ENCODE data around the gene ASTN2. TPM values are rescaled to one million over a fixed set of nuclear protein-coding genes. Genes with fewer than 3 reads are reported as not detected.
A peak's percentile ranks its signal among the peaks of the same experiment; 100 is the strongest.

ASTN2 gene
- total RNA-seq, 1 donor from 2014 or later = 42.2 TPM

DNA sequence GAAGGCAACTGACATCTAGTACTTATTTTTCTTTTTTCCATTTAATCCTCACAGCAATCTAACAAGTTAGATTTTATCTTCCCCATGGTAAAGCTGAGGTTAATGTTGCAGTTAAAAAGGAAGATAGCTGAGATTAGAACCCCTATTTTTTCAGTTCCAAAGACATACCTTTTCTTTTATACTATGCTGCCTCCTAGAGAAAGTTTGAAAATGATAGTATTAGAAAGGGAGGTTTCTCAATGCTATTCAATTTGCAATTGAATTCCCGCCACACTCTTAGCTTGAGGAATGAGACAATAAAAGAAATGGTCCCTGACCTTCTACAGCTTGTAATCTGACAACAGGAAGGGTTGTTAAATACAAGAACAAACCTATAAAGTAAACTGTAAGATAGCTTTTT is 923.6 kb downstream of the ASTN2 start:
- peak; percentile 64 for DNase-seq (ENCODE audit: low read depth)

DNA sequence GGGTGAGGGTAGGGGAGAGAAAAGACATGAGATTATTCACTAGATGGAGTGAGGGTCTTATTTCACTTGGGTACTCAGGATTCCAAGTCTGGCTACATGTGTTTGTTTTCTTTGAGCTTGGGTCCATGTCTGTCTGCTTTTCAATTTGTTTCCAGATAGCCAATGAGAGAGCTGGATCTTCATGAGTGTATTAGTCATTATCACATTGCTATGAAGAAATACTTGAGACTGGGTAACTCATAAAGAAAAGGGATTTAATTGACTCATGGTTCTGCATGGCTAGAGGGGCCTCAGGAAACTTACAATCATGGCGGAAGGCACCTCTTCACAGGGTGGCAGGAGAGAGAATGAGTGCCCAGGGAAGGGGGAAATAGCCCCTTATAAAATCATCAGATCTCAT is 924.5 kb downstream of the ASTN2 start:
- peak; percentile 85 for DNase-seq (ENCODE audit: low read depth)

DNA sequence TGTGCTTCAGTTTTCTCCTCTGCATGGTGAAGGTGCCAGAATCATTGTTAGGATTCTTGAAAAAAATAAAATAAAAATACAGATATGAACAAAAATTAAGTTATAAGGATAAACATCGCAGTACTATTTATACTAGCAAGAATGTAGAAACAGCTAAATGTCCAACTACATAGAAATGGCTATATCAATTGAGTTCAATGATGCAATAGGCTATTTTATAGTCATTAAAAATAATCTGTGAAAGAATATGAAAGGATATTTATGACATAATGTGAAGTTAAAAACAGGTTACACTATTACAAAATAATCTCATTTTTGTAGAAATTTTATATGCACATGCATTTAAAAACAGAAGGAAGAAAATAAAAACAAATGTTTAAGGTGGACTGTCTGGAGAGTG is 926.5 kb downstream of the ASTN2 start:
- DNase-seq (ENCODE audit: low read depth) = no peak

DNA sequence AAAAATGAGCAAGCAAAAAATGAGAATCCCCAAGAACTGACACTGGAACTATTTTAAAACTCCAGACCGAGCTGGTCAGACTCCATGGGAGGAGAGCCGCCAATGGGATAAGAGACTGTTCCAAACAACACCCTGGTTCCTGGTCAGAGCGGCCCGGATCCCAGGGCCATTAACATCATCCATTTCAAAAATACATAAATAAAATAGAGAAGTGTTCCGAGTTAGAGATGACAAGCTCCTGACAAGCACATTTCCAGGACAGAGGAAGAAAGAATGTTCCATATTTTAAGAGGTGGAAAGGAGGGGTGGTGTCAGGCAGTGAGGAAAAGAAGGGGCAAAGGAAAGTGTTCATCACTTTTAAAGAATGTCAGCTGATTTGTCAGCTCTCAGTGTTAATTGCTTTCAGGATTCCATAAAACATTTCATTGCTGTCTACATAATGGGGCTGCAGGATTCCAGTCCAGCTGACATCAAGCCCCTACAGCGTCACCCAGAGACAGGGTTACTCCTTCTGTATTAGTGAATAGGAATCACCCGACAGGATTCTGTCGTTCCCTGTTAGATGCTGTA is 930.3 kb downstream of the ASTN2 start:
- DNase-seq (ENCODE audit: low read depth) = no peak

DNA sequence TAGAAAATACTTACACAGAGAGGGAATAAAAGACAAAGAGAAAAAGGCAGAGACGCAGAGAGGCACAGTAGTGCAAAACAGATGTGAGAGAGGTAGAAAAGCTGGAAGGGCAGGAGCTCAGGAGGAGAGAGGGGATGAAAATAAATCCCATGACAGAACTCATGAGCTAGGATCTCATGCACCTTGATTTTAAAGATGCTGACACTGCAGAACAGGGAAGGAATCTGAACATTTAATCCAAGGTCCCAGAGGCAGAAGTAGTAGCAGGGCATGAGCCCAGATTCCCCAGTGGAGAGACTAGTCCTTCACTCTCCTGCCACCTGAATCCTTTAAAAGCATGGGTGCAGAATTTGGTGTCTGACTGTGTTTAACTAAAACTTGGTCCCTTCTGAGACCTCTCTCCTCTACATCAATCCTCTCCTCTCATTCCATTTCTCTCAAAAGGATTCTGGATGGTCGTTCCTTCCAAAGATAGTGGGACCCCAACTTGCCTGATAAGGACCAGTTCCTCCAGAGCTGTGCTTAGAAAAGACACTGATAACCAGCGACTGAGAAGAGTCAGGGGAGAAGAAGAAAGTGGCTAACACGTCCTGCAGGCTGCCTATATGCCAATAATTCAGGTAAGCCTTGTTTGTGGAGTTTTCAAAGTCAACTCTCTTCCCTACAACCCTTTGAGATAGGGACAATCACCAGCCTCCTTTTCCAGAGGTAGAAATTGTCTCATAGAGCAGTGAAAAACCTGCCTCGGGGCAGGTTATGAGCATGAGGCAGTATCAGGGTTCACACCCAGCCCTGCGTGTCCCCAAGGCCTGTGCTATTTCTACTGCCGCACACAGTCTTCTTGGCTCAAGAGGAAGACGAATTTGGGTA is 931.0 kb downstream of the ASTN2 start:
- no peak for DNase-seq (ENCODE audit: low read depth)

DNA sequence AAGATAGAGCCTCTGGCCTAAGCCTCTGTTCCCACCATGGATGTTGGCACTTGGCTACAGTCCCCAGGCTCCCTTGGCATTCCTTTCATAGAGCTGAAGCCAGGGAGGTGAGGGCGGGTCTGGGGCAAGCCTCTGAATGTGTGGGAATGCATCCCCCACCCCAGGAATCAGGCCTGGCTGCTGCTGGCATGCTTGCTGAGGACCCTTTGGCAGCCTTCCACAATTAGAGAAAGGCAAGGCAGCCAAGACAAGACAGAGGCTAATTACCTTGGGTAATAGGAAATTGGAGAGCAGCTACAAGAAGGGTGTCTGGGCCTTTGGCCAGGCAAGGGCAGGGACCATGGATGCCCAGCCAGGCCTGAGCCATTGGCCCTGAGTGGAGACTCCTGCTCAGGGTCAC is 932.1 kb downstream of the ASTN2 start:
- peak; percentile 29 for DNase-seq (ENCODE audit: low read depth)

DNA sequence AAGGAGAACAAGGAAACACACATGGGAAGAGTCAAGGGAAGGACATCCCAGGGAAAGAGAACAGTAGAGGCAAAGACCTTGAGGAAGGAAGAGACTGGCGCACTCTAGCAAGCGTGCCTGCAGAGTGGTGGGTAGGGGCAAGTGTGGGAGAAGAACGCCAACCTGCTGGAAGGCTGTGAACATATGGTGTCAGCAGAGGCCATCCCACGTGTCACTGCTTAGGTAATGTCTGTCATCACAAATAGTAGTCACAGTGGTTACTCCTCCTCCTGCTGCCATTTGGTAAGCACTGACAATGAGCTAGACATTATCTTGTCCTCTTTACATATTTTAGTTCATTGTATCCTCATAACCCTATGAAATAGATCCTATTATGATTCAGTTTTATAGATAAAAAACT is 934.2 kb downstream of the ASTN2 start:
- no peak for DNase-seq (ENCODE audit: low read depth)

DNA sequence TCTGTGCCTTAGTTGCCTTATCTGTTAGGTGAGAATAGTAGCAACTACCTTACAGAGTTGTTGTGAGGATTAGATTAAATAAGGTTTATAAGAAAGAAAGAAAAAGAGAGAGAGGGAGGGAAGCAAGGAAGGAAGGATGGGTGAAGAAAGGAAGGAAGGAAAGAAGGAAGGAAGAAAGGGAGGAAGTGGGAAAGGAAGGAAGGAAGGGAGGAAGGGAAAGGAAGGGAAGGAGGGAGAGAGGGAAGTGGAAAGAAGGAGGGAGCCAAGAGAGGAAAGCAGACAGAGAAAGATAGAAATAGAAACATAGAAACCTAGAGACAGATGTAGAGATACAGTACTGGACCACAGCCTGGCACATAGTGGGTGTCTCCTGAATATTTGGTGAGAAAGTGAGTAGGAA is 934.9 kb downstream of the ASTN2 start:
- no peak for DNase-seq (ENCODE audit: low read depth)

DNA sequence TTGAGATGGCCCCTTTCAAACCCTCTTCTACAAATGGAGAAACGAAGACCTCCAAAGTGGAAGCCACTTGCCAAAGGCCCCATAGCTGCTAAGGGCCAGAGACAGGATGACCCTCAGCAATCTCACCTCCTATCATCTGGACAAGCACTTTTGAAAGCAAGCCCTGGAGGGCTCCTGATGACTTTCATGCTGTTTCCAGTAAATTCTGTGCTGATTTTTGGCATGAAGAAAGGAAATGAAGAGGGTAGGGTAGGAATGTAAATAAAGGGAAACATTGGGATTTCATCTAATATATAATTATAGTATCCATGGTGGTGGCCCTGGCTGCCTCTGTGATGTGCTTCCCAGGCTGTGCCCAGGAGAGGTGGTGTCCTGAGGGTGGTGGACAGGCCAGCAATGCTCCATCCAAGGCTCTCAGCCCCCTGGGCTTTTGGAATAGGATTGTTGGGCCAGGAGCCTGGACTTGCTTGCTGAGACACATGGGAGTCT is 935.8 kb downstream of the ASTN2 start:
- DNase-seq (ENCODE audit: low read depth) = no peak

DNA sequence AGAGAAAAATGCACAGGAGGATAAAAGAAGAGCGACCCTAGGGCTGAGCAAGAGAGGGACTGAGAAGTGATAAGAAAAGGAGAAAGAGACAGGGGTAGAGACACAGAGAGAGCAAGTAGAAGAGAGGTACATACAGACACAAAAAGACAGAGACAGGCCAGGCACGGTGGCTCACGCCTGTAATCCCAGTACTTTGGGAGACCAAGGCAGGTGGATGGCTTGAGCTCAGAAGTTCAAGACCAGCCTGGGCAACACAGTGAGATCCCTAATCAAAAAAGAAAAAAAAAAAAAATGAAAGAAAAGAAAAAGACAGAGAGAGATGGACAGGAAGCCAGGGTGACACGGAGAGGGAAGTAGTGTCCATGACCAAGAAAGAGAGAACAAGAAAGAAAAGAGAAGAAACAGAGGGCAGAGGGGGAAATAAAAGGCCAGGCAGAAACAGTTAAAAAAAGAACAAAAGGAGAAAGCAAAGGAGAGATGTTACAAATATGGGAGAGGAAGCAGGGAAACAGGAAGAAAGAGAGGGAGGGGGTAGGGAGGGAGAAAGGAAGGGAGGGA is 937.2 kb downstream of the ASTN2 start:
- DNase-seq (ENCODE audit: low read depth) = no peak

DNA sequence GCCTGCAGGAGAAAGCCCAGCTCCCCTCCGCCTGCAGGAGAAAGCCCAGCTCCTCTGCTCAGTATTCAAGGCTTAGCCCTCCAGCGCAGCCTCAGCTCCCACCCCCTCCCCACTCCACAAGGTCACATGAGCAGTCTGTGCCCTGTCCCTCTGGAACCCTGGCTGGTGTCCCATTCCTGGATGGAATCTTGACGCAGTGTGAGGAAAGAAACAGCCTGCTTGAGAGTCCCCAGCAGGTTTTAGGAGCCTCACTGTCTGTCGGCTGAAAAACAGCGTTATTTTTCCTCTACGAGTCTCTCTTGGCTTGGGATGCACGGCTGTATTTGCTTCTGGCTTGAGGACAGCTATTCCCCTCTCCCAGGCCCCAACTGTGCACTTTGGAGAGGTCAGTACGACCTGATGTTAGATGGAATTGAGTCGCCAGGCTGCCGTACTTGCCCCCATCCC is 937.9 kb downstream of the ASTN2 start:
- no peak for DNase-seq (ENCODE audit: low read depth)

DNA sequence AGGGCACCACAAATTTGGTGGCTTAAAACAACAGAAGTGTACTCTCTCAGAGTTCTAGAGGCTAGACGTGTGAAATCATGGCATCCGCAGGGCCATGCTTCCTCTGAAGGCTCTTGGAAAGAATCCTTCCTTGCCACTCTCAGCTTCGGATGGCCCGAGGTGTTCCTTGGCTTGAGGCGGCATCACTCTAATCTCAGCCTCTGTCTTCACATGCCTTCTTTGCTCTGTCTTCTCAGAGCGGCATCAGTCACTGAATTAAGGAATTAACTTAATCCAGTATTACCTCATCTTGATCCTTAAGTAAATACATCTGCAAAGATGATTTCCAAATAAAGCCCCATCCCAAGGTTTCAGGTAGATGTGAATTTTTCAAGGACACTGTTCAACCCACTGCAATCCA is 938.9 kb downstream of the ASTN2 start:
- DNase-seq (ENCODE audit: low read depth) = no peak

DNA sequence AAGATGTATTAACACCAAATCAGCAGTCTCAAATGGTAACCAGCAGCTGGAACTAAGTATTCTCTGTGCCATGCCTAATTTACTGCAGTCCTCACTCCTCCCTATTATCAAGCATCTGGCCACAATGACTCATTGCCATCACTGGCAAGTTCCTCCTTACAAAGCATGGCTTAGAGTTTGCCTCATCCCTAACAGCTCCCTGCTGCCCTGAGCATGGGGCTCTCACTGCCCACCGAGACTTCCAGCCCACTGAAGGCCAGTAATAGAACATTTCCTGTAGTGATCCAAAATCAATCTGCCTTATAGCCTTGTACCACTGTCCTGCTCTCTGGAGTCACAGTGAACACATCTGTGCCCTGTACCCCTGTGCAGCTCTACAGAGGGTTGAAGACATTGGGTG is 939.7 kb downstream of the ASTN2 start:
- peak; percentile 45 for DNase-seq (ENCODE audit: low read depth)

DNA sequence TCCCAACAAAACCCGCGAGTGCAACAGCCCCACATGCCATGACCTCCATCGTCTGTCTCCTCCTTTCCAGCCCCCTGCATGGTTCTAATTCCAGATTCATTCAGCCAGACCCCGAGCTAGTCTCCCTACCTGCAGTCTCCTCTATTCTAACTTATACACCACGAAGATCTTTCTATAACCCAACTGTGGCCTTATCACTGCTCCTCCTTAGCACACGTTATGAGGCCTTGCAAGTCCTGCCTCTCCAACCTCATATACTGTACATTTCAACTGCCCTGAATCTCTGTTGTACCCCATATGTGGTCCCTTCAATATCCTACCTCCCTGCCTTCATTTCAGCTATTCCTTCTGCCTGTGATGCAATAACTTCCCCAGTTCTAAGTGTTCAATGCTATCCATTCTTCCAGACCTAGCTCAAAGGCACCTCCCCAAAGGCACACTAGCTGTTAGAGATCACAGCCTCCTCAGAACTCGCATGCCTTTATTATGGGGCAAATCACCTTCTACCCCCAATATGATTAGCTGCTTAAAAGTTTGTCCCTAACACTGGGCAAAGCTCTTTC is 942.8 kb downstream of the ASTN2 start:
- no peak for DNase-seq (ENCODE audit: low read depth)

DNA sequence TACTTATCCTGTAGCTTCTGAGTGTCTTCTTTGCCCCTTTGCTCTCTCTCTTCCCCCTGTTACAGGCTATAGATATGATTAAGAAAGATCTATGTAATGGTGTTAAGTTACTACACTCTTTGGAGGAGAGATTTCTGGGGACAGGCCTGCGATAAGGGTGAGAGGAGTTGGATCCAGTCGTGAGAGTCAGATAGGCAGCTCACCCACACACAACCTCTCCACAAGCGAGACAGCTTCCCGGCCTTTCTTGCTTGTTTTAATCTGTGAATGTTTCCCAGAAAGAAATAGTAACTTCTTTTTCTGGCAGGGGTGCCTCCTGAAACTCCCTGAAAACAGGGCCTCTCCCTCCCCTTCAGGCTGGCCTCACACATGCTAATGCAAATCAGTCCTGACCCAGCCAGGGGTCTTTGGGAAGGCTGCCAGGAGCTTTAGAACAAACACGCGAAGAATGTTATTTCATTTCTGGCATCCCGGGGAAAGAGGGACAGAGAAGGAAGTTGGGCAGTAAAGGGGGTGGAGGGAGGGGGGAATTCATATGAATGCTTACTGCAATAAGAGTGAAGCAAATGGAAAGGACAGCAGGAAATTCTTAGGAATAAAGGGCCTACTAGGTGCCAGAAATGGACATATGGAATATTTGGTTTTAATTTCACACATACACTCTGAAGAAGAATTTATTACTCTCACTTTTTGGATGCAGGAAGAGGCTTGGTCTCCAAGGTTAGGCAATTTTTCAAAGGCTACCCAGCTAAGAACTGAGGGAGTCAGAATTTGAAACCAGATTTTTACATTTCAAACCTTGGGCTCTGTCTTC is 943.6 kb downstream of the ASTN2 start:
- DNase-seq (ENCODE audit: low read depth) = peak; percentile 86

DNA sequence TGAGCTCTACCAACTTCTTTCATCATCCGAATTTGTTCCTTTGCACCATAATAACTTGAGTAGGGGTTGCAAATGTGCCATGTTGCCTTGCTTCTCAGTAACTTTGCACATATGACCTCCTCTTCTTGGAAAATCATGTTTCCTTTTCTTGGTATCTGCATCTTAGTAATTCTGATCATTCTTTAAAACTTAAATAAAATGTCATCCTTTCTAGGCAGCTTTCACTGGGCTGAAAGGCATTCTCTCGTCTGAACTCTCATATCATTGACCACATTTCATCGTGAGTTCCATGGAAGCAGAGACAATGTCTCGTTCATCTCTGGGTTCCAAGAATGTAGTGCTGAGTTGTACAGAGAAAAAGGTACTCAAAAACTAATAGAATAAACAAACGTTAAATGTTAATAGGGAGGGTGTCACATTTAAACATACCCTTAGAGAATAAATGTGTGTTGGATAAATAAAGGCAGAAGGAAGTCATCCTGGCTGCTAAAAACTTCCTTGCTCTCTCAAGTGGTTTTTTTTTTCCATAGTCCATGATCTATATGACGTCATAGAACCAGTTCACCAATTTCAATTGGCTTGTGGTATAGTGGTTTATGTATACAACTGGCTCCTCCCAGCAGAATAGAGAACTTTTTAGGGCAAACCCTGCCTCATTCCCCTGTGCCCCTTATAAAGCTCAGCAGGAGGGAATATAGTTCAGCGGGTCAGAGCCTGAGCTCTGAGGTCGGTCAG is 945.9 kb downstream of the ASTN2 start:
- DNase-seq (ENCODE audit: low read depth) = no peak

DNA sequence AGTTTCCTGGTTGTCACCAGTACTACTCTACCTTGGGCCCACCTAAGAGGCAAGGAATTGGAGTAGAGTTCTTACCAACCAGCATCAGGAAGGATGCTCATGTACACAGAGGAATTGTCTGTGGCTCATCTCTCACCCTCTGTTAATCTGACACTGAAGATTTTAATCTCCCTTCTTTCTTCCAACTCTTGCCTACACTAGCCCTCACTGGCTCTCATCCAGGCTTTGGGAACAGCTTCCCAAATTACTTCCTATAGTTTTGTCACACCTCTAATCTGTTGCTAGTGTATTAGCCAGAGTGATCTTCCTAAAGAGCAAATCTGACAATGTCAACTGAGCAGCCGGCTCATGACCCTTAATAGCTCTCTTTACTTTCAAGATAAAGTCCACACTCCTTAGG is 946.5 kb downstream of the ASTN2 start:
- DNase-seq (ENCODE audit: low read depth) = no peak

DNA sequence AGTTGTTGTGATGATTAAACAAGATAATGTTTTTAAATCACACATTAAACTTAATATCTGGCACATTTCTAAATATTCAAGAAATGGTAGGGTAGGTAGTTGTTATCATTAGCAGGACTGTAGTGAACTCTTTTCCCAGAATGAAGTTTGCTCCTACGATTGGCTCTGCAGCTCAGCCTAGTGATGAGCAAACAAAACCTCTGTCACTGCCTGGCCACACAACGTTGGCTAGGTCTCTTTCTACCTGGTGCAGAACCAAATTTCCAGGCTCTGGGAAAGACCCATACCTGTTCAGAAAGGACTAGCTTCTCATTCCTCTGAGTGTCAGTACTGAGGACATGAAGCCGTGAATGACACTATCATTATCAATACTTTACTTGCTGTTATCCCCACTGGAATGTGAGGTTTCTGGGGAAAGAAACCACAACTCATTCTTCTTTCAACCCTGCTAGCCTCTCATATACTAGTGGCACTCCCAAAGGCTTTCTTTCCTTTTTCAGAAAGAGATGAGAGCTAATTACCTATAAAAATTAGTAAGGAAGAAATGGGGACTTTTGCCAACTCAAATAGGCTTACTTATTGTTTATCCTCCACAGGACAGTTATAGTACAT is 947.0 kb downstream of the ASTN2 start:
- peak; percentile 59 for DNase-seq (ENCODE audit: low read depth)

DNA sequence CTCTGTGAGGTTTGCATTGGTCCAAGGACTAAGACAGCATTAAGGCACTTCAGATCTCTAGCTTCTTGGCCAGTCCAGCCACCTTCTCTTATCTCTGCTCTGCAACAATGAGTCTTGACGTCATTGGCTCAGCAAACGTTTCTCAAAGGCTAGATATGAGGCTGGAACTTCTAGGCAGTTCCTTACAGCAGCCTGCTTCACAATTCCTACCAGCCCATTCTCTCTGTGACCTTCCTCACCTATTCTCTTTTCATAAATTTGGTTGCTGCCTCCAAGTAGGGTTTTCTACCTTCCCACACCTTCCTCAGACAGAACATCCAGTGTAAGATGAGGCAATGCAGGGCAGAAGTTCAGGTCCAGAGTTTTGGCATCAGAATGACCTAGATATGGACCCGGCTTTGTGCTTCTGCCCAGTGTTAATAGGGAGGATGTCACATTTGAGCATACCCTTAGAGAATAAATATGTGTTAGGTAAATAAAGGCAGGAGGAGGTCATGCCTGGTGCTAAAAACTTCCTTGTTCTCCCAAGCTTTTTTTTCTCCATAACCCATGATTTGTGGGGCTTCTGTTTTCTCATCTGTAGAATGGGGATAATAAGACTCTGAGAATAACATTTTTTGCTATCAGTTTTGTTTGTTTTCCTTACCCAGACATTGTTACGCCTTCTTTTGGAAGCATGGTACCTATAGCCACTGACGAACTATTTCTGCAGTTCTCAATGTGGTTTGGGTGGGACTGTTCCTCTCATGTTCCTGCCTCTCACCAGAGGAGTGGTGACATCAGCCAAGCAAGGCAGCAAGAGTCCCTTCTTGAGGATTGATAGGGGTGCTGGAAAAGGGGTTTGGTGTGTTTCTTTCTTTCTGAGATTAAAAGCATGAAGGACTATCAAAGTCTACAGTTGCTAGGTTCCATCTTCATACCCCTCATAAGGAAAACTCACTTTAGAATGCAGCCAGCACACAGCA is 948.3 kb downstream of the ASTN2 start:
- no peak for DNase-seq (ENCODE audit: low read depth)

All from renal cortical epithelial cell (primary cell).